B cell (primary cell): Measurements from ENCODE around the gene ZNF609. TPM values are rescaled to one million over a fixed set of nuclear protein-coding genes. Genes with fewer than 3 reads are reported as not detected.

ENCODE experiments used
- ATAC-seq: fragments of 200-7000 bp; cut with Tn5 transposase; one replicate; pipeline ENCODE4 v1.10.0; 2021; ENCODE audit warnings: low read depth, mild to moderate bottlenecking, moderate number of reproducible peaks, moderate library complexity
- CTCF ChIA-PET: fragments of 350-600 bp; sonication (Branson Sonifier 250); formaldehyde crosslinking; loops from one replicate; lab custom pipeline; 2021; ENCODE audit warnings: antibody characterized with exemption, inconsistent platforms; lab: Charles Lee
- POLR2A ChIA-PET: fragments of 350-600 bp; sonication (Branson Sonifier 250); formaldehyde crosslinking; loops from one replicate; lab custom pipeline; 2021; ENCODE audit warnings: antibody characterized with exemption; lab: Charles Lee
- DNase-seq: peaks from one replicate; pipeline ENCODE4 v3.0.0; 2013
- H2AFZ ChIP-seq: 2 replicates; pipeline ENCODE4 v1.6.1; 2012; ENCODE audit warnings: mild to moderate bottlenecking, low read depth, low read length; ENCODE audit not compliant: insufficient read depth, poor library complexity, severe bottlenecking
- H3K27ac ChIP-seq, 2 donors: 1 replicate in 1 of 2; 2 replicates in 1 of 2; pipeline ENCODE4 v1.5.1; 2012 to 2013; ENCODE audit warnings: low read length in 2 of 2, mild to moderate bottlenecking in 2 of 2, moderate library complexity in 1 of 2
- H3K27me3 ChIP-seq, 4 experiments: fragments of 200-600 bp in 1 of 4; sonication (generic) in 1 of 4; replicated peaks in 1 of 4; 1 replicate in 2 of 4; 2 replicates in 2 of 4; pipeline versions ENCODE4 v1.6.1 to v1.7.0; 2013 to 2016; ENCODE audit warnings: low read length in 3 of 4, mild to moderate bottlenecking in 2 of 4, mixed read lengths in 1 of 4, moderate library complexity in 1 of 4; ENCODE audit not compliant: insufficient read depth in 4 of 4, control insufficient read depth in 3 of 4; ENCODE audit errors: control extremely low read depth in 1 of 4
- H3K36me3 ChIP-seq, 2 experiments: replicated peaks in 1 of 2; 1 replicate in 1 of 2; 2 replicates in 1 of 2; pipeline versions ENCODE4 v1.6.1 to v1.7.1; 2013; ENCODE audit warnings: low read length in 1 of 2; ENCODE audit not compliant: insufficient read depth in 2 of 2, control insufficient read depth in 1 of 2; ENCODE audit errors: control extremely low read depth in 1 of 2, extremely low read depth in 1 of 2
- H3K4me1 ChIP-seq, 2 donors: fragments of 200-600 bp in 1 of 2; sonication (generic) in 1 of 2; 1 replicate in 1 of 2; 2 replicates in 1 of 2; pipeline versions ENCODE4 v1.5.1 to v1.6.1; 2013 to 2017; ENCODE audit warnings: low read length in 2 of 2; ENCODE audit not compliant: control insufficient read depth in 2 of 2, insufficient read depth in 2 of 2
- H3K4me2 ChIP-seq: replicated peaks from 2 replicates; pipeline ENCODE3; 2012; ENCODE audit warnings: mild to moderate bottlenecking, low read depth, low read length; ENCODE audit not compliant: poor library complexity, severe bottlenecking
- H3K4me3 ChIP-seq, 5 experiments: fragments of 200-600 bp in 1 of 5; sonication (generic) in 1 of 5; 1 replicate in 3 of 5; 2 replicates in 2 of 5; pipeline versions ENCODE4 v1.5.1 to v1.7.0; 2011 to 2016; ENCODE audit warnings: low read length in 4 of 5, mild to moderate bottlenecking in 4 of 5, low read depth in 2 of 5, control low read depth in 1 of 5, moderate library complexity in 1 of 5; ENCODE audit not compliant: insufficient read depth in 1 of 5; ENCODE audit errors: control extremely low read depth in 1 of 5, extremely low read depth in 1 of 5
- H3K79me2 ChIP-seq: fragments of 200-600 bp; sonication (generic); one replicate; pipeline ENCODE4 v1.6.0; 2016; ENCODE audit warnings: low read length; ENCODE audit not compliant: control insufficient read depth, insufficient read depth
- H3K9ac ChIP-seq: fragments of 200-600 bp; sonication (generic); 2 replicates; pipeline ENCODE4 v1.6.1; 2017; ENCODE audit warnings: mild to moderate bottlenecking, low read length, moderate library complexity
- H3K9me3 ChIP-seq, 3 donors: one replicate each; pipeline versions ENCODE4 v1.6.1 to v1.7.1; 2013; ENCODE audit warnings: low read length in 2 of 3; ENCODE audit not compliant: control insufficient read depth in 2 of 3, insufficient read depth in 1 of 3; ENCODE audit errors: control extremely low read depth in 1 of 3
- H4K20me1 ChIP-seq: 2 replicates; pipeline ENCODE4 v1.6.0; 2012; ENCODE audit warnings: mild to moderate bottlenecking, low read length; ENCODE audit not compliant: insufficient read depth, control insufficient read depth, poor library complexity, severe bottlenecking
- H3K27ac Mint-ChIP-seq: one replicate; pipeline ENCODE4 v1.8.0; 2021; ENCODE audit warnings: mixed read lengths
- H3K27me3 Mint-ChIP-seq: one replicate; pipeline ENCODE4 v1.8.0; 2021; ENCODE audit warnings: mixed read lengths
- H3K4me1 Mint-ChIP-seq: one replicate; pipeline ENCODE4 v1.8.0; 2021; ENCODE audit warnings: mixed read lengths
- H3K4me3 Mint-ChIP-seq: one replicate; pipeline ENCODE4 v1.8.0; 2021; ENCODE audit warnings: mixed read lengths
- H3K9me3 Mint-ChIP-seq: one replicate; pipeline ENCODE4 v1.8.0; 2022; ENCODE audit warnings: mixed read lengths; ENCODE audit not compliant: insufficient read depth
- EZH2 ChIP-seq: IDR thresholded peaks from 2 replicates; pipeline ENCODE4 v1.6.1; 2012; ENCODE audit warnings: borderline replicate concordance, low read depth, mild to moderate bottlenecking, moderate library complexity, low read length; ENCODE audit not compliant: insufficient read depth, poor library complexity, severe bottlenecking
- WGBS: methylation state at CpG from one replicate; pipeline ENCODE4 v1.1.5; 2013; ENCODE audit warnings: missing lambda C conversion rate; ENCODE audit not compliant: insufficient coverage; 5-methylcytosine and 5-hydroxymethylcytosine counted together
- intact Hi-C: fragments of 100-400 bp; cut with micrococcal nuclease; formaldehyde crosslinking; loops from one replicate; pipeline ENCODE4 v1.10.0; 2022
- polyA plus RNA-seq: library from polyadenylated mRNA; depleted of rRNA; stranded (reverse); fragments of >200 nt; gene quantifications from 2 replicates; pipeline ENCODE4 v1.2.3, GENCODE V29; 2012
- total RNA-seq, 2 donors: library from RNA; stranded (reverse); fragments of 120-200 nt in 1 of 2; gene quantifications; 1 replicate in 1 of 2; 2 replicates in 1 of 2; pipeline versions ENCODE4 v1.2.3 to v1.2.4, GENCODE V29; 2013 to 2022
- TF ChIP-seq, protein P1 (sequence below): fragments of 200-600 bp; IDR thresholded peaks from one replicate; pipeline ENCODE4 v1.8.0; 2022; ENCODE audit warnings: antibody characterized with exemption, mild to moderate bottlenecking

ZNF609 gene
- total and polyA plus RNA-seq, 2 donors (not counting 1 experiment from before 2014, with no cell fraction given) = 5.8 to 32.9 TPM

DNA sequence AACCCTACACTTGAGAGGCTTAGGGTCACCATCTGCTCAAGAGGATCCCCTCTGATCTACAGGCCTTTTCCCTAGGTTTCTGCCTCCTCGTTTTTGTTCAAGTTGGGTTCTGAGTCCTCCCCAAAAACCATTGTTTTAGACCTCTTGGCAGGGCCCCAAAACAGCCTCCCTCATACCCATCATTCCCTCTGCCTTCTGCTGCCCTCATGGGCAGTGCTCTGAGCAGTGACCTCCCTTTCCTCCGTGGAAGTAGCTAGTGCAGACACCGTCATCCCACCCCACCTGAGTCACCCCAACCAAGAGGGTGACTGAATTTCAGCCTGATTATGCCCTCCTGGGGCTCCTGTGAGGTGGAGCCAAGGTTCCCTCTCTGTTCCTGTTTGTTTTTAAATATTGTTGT is 223.0 kb downstream of the ZNF609 start:
- intact Hi-C loops = no loop called here
- H3K27me3 Mint-ChIP-seq = no peaks in the 10 kb centered on the region
- DNase-seq = no peak

DNA sequence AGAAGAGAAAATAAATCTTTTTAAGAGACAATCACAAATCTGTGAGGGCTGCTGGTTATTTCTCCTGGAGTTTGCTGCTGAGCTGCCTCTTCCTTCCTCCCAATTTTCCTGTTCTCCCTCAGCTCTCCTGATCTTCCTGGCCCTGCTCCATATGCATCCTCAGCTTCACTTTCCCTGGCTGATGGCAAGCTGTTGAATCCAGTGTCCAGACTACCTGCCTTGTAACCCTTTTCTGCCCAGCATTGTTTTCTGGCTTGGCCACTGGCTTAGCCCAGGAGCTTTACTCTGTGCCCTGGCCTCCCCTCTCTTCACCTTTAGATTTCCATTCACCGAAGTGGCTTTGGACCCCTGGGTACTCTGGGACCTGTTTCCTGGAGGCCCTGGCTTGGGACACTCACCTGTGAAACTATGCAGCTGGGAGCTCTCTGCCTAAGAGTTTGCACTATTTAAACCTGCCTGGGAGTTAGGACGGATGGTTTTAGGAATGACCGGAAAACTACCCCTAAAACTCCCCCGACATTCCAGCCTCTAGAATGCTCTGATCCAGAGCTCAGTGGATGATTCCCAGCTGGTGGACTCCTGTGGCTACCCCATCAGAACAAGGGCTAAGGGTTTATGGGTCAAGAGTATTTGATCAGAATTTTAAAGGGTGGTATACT is 225.0 kb downstream of the ZNF609 start:
- no peak overlapping the region for H3K9ac ChIP-seq
- no peak for ATAC-seq

More for the DNA sequence above, 223.0 kb downstream of the ZNF609 start:
- Mint-ChIP-seq H3K27ac (no peak overlapping the region), H3K4me1 (no peaks in the 10 kb centered on the region), H3K4me3 (no peak overlapping the region), H3K9me3 (no peaks in the 10 kb centered on the region)
- Histone ChIP-seq H2AFZ (no peak overlapping the region), H3K4me3 (no peak overlapping the region), H4K20me1 (no peaks in the 10 kb centered on the region), H3K79me2 (no peaks in the 10 kb centered on the region), H3K27ac (no peak overlapping the region), H3K9me3 (no peaks in the 10 kb centered on the region), H3K4me1 (no peaks in the 10 kb centered on the region), H3K4me2 (no peak overlapping the region), H3K9ac (no peak overlapping the region), H3K27me3 (no peaks in the 10 kb centered on the region), H3K36me3 (peaks cover 3 to 69% of the 10 kb centered on the region in 2 experiments)
- TF ChIP-seq, protein P1, sequence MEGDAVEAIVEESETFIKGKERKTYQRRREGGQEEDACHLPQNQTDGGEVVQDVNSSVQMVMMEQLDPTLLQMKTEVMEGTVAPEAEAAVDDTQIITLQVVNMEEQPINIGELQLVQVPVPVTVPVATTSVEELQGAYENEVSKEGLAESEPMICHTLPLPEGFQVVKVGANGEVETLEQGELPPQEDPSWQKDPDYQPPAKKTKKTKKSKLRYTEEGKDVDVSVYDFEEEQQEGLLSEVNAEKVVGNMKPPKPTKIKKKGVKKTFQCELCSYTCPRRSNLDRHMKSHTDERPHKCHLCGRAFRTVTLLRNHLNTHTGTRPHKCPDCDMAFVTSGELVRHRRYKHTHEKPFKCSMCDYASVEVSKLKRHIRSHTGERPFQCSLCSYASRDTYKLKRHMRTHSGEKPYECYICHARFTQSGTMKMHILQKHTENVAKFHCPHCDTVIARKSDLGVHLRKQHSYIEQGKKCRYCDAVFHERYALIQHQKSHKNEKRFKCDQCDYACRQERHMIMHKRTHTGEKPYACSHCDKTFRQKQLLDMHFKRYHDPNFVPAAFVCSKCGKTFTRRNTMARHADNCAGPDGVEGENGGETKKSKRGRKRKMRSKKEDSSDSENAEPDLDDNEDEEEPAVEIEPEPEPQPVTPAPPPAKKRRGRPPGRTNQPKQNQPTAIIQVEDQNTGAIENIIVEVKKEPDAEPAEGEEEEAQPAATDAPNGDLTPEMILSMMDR = no peak
- no peak for TF ChIP-seq EZH2
- 100% methylated on average over 1 of the region's 3 CpGs for WGBS
- no peak for ATAC-seq
- CTCF ChIA-PET = interaction anchor here (0.9 to 25.3 kb wide), 4 partner anchors 8 to 48 kb away, joined by 3 to 549 read pairs (median 45); no protein-coding TSS in a partner anchor
- POLR2A ChIA-PET = interaction anchor here (0.8 kb wide), 1 partner anchor 223 kb away, joined by 3 read pairs; no protein-coding TSS in a partner anchor

More for the DNA sequence above, 225.0 kb downstream of the ZNF609 start:
- POLR2A ChIA-PET = no interaction called here
- no peak for TF ChIP-seq EZH2
- TF ChIP-seq, protein P1 = no peak
- H4K20me1 ChIP-seq = no peaks in the 10 kb centered on the region
- no peak overlapping the region for H3K4me2 ChIP-seq
- no peaks in the 10 kb centered on the region for H3K27me3 Mint-ChIP-seq
- peaks cover 3 to 68% of the 10 kb centered on the region in 2 experiments for H3K36me3 ChIP-seq
- no peak overlapping the region for H3K27ac ChIP-seq
- H3K4me3 Mint-ChIP-seq = no peak overlapping the region
- no peaks in the 10 kb centered on the region for H3K27me3 ChIP-seq
- H3K9me3 ChIP-seq = no peaks in the 10 kb centered on the region
- intact Hi-C loops = loop anchor here (5.0 kb wide), 1 partner anchor 222 kb away; no protein-coding TSS in a partner anchor
- no peak overlapping the region for H3K27ac Mint-ChIP-seq
- H2AFZ ChIP-seq = no peak overlapping the region
- H3K79me2 ChIP-seq = no peaks in the 10 kb centered on the region
- no peak overlapping the region for H3K4me3 ChIP-seq
- H3K4me1 Mint-ChIP-seq = no peaks in the 10 kb centered on the region
- WGBS = 86% methylated on average over 1 of the region's 4 CpGs
- no peak for DNase-seq
- H3K9me3 Mint-ChIP-seq = no peaks in the 10 kb centered on the region
- CTCF ChIA-PET = interaction anchor here (0.8 to 25.3 kb wide), 15 partner anchors 13 to 475 kb away, joined by 3 to 549 read pairs (median 4); no protein-coding TSS in a partner anchor
- H3K4me1 ChIP-seq = no peaks in the 10 kb centered on the region
